GM12874 (cell line): ENCODE data around the gene PCGF6.

Experiments used
- TF ChIP-seq, protein P1 (sequence below): IDR thresholded peaks from 2 replicates; pipeline ENCODE4 v1.5.1; 2011; ENCODE audit warnings: low read depth, mild to moderate bottlenecking, control low read depth, low read length, moderate library complexity; ENCODE audit not compliant: insufficient read depth

Gene PCGF6

DNA sequence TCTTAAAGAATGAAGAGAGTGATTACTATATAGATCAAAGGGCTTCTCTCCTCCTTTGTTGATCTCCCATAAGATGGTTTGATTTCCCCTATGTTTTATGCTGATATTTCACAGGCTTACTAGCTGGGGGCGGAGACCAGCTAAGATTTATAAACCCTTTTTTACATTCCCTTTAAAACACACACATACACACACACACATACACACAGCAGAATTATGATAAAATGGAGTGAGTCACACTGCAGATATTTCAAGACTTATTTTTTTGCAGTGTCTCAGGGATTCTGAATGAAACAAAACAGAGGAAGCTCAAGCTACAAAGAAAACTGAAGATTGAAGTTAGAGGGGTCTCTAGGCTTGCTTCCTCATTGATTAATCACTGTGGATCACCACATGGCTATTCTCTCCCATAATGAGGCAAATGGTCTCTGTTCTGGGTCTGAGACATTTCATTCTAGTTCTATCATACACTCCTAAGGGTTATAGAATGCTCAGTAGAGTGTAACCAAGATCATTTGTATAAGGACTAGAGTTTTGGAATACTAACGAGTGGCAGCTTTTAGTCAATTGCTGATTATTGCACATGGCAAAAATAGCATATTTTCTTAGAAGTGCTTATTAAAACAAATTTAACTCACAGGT is 55.4 kb downstream of the PCGF6 start:
- TF ChIP-seq, protein P1, sequence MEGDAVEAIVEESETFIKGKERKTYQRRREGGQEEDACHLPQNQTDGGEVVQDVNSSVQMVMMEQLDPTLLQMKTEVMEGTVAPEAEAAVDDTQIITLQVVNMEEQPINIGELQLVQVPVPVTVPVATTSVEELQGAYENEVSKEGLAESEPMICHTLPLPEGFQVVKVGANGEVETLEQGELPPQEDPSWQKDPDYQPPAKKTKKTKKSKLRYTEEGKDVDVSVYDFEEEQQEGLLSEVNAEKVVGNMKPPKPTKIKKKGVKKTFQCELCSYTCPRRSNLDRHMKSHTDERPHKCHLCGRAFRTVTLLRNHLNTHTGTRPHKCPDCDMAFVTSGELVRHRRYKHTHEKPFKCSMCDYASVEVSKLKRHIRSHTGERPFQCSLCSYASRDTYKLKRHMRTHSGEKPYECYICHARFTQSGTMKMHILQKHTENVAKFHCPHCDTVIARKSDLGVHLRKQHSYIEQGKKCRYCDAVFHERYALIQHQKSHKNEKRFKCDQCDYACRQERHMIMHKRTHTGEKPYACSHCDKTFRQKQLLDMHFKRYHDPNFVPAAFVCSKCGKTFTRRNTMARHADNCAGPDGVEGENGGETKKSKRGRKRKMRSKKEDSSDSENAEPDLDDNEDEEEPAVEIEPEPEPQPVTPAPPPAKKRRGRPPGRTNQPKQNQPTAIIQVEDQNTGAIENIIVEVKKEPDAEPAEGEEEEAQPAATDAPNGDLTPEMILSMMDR = no peak

DNA sequence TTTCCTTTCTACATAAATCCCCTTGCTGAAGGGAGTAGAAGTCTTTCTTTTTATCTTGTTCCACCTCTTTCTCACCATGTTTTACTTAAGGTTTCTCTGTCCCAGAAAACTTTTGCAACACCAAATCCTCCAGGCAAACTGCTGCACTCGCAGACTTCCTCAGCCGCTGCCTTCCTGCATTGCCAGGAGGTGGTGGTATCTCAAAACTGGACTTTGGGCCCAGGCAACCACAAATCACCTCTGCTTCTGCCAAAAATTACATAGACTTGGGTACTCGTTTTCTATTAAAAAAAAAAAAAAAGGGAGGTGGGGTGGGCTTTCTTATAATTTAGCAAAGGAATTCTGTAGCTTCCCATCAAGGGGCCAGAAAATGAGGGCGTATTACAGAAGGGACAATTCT is 59.4 kb downstream of the PCGF6 start:
- TF ChIP-seq, protein P1 = no peak

DNA sequence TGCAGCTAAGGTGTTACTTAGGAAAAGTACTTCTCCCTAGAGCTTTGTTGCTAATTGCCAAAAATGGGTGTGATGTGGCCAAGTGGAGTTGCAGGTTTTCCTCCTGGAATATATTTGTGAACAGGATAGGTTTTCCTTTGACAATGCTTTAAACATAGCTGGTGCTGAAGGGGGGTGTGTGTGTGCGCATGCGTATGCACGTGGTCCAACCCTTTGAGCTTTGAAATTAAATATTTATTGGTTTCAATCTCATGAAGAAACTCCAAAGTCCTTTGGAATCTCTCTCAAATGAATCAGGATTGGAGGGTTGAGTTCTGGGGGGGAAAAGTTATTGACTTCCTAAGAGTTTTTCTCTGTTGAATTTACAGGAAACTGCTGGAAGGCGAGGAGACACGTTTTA is 62.9 kb downstream of the PCGF6 start:
- TF ChIP-seq, protein P1 = no peak

DNA sequence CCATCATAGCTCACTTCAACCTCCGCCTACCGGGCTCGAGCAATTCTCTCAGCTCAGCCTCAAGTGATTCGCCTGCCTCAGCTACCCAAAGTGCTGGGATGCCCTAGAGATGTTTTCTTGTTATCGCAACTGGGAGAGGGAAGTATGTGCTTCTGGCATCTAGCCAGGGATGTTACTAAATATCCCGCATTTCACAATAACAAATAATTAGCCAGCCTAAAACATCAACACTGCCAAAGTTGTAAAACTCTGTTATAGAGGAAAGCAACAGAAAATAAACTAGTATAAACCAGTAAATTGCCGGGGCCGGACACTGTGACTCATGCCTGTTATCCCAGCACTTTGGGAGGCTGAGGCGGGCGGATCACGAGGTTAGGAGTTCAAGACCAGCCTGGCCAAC is 66.8 kb downstream of the PCGF6 start:
- TF ChIP-seq, protein P1 = no peak

DNA sequence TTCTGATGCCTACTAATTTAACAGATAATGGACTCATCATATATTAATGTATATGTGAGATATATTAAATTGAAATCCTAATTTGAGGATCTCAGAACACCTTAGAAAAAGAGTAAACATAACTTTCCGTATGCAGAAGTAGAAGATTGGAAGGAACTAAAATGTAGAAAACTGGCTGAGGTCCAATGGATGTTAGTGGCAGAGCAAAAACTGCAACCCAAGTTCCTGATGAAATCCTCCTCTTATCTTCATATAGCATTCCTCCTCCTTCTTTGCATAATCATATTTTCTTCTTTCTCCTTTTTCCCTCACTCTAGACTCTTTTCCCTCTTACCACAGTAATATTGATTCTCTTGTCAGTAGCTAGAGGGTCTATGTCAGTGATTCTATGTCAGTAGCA is 68.0 kb downstream of the PCGF6 start:
- TF ChIP-seq, protein P1 = no peak

DNA sequence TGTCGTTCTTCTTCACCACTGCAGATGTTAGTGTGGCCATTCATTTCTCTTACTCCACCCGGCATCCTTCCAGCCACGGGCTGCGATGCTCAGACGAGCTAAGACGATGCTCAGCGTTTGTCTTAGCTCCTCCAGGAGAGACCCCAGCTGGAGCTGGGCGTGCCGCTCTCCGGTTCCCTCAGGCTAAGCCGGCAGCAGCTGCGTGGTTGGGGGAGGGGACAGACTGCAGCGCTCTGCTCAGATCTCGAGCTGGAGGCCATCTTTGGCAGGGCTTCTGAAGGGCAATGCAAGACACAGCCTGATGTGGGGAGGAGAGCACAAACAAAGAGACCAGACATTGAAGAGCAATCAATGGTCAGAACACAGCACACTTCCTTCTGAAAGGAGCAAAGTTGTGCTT is 69.2 kb downstream of the PCGF6 start:
- TF ChIP-seq, protein P1 = no peak

DNA sequence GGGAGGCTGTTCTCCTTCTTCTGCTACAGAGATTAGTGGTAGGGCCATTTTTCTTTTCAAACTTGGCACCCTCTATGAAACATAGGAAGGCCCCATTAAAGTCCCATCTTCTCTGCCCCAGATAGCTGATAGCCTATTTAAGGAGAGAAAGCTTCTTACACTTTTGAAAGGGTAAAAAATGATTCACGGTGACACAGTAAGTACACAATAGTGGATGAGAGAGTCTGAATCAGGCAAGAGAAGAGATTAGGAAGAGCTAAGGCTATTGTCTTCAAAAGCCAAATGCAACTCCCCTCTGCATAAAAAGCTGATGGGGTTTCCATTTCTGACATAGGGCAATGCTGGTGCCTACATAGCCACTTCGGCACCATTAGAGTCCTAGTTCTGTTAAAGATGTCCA is 70.4 kb downstream of the PCGF6 start:
- TF ChIP-seq, protein P1 = no peak
